GM21825 (cell line): ENCODE measurements around the gene SEMA3C.

ENCODE experiments used
- ATAC-seq: cut with Tn5 transposase; IDR thresholded peaks from one replicate; pipeline ENCODE4 v1.9.1; 2021; ENCODE audit warnings: mild to moderate bottlenecking, moderate library complexity; ENCODE audit not compliant: unreplicated experiment

SEMA3C gene

DNA sequence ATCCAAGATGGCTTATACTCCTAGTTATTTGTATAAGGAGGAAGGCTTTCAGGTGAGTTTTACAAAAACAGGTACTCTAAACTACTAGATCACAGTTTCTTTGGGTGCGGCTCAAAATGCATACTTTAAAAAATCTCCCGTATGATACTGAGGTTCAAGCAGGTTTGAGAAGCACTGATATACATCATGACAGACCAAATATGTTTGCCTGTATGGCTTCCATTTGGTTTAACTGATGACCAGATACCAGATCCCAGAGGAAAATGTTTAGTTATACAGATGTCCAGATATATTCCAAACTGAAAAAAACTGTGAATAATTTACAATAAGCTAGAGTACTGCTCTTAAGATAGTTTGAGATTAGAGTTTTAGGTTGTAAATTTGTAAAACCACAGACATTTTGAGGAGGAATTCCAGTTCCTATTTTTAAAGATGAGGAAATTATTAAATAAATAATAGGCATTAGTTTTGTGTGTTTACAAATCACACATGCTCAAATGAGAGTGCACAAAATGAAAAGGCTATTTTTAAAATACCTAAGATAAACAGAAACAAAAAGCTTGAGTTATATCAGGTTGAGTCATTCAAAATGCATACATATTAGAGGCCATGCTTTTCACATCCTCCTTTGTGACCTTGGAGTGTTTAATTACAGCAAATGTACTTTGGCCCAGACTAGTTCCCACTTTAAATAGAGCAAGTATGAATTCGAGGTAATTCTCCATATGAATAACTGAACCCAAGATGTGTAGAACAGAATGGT lies 60.5 kb downstream of the SEMA3C start:
- ATAC-seq = no peak

DNA sequence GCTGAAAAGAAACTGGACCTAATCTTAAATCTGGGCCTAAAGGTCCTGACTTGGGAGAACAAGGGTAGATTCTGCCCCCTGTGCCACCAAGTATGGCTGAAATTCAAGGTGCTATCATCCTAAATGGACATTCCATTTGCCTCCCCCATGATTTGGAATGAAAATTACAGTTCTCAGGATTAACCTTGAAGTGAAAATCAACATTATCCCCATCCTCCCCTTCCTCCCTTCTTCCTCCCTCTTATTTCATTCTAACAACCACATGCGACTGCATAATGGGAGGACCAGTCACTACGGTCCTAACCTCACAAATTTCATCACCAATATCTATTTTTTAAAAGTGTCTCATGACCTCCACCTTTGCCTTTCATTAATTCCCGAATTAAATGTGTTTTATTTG lies 62.1 kb downstream of the SEMA3C start:
- no peak for ATAC-seq

DNA sequence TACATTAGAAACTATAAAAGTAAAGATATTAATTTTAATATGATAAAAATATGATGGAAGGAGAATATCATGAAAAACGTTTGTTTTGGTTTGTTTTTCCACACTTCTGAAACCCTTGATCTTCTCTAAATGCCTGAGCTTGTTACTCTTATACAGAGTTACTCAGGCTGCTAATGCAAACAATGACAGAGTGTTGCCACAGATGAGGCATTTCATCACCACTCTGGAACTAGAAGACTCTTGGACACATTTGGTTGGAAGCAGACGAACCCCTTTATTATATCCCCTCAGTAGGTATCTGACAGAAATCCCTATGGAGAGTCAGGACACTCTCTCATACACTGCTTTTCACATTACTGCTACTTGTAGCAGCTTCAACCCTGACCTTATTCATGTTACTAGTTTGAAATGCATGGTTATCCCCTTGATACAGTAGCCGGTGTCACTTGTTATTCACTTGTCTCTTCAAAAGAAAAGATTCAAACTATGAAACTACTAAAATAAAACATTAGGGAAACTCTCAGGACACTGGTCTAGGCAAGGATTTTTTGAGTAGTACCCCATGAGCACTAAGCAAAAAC lies 66.9 kb downstream of the SEMA3C start:
- ATAC-seq = no peak

DNA sequence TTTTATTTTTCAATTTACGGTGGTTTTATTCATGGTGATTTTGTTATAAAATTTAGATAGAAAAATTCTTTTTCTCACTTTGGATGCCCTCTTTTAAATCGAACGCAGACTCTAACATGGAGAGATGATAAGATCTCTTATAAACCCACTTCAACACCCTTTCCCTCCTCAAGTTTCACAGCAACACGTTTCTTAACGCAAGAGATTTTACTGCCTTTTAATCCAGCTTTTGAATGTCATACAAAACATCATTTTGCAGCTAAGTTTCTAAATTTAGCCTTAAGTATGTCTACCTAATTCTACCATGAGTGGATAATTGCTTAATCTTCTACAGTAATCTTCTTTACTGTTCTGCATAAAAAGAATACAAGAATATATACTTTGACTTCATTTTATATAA lies 70.0 kb downstream of the SEMA3C start:
- no peak for ATAC-seq

DNA sequence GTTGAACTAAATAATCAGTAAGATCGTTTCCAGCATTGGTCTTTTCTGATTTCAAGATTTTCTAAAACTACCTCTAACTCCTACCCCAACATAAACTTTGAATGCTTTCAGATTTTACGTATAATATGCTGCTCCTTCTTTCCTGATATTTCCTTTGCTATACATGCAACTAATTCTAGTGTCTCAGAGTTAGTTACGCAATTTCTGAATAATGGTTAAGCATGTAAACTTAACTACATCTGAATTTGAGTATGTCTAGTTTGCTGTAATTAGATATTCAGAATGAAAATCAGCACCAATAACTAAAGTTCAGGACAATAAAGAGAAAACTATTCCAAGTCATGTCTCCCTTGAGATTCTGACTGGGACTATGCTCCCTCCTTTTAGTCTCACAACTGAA lies 71.0 kb downstream of the SEMA3C start:
- ATAC-seq = no peak

DNA sequence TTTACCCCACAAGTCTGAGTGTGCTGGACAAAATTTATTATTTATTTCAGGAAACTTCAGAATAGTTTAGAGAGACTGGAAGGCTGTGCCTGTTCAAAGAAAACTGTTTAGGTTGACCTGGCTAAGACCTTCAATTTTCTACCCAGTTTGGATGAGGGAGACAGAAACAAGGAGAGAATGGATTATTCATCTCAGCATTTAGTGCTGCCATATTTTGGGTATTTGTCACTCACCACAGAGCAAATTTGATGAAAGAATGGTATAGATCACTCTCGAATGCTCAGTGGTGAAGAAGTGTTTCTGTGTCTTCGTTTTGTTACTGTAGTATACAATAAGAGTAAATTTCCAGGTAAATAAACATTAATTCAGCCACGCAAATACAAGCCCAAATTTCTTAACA lies 71.8 kb downstream of the SEMA3C start:
- no peak for ATAC-seq

DNA sequence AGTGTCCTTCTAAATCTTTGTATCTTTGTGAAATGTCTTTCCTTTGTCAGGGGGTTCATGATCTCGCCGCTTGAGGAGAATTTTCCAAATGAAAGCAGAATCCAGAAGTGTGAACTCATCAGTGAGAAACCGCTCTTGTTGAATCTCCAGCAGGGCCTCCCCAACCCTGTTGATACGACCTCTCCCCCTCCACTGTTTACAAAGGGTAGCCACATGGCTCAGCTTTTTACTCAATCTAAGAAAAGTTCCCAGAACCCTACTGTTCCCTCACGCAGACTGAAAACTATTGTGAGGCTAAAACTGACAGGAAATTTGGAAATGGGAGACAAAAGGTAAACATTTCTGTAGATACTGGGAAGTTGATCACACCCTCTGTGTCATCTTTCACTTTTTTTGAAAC lies 73.9 kb downstream of the SEMA3C start:
- no peak for ATAC-seq

DNA sequence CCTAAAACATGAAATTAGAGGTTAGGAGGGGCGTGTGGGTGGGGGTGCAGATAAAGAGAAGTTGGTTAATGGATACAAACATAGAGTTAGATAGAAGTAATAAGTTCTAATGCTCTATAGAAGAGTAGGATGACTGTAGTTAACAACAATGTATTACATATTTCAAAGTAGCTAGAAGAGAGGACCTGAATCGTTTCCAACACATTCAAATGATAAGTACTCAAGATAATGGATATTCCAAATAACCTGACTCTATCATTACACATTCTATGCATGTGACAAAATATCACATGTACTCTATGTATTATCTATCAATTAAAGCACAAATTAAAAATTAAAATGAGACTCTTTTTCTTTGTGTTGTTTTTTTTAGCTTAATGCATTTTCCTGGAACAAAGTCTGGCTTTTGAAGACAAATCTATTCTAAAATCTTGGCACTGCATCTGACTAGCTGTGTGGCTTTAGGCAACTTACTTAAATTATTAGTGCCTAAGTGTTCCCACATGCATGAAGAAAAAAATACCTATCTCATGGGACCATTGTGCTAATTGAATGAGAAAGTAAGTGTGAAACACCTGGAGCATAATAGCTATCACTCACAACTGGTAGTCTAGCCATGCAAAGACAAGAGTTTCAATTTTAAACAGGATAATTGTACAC lies 75.7 kb downstream of the SEMA3C start:
- no peak for ATAC-seq

DNA sequence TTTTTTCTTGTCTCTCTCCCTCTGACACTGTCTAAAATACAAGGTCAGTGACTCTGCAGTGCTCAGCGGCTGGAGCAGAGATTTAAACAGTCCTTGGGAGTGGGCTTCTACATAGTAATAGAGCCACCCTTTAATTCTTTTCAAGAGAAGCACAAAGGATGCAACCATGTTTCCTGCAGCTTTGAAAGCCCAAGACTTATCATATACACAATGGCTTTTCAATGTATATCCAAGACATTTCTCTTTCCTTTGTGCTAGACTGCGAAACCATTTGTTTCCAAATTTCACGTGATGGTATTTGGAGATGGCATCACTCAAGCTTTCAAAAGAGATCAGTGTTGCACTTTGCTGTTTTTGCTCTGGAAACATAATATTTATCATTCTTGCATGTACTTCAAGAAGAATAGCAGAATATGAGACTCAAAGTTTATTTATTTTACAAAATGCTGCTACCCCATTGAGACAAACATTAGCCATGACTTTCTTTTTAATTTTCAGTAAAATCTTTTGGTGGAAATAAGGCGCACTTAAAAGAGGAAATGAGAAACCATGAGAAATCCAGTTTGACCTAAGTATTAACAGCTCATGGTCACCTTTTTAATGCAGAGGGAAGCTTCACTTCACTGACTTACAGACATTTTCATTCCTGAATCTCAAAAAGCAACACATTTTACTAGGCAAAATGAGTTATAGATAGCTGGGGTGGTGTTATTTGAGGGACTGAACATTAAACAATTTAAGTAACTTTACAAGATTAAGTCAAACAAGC lies 76.6 kb downstream of the SEMA3C start:
- no peak for ATAC-seq

DNA sequence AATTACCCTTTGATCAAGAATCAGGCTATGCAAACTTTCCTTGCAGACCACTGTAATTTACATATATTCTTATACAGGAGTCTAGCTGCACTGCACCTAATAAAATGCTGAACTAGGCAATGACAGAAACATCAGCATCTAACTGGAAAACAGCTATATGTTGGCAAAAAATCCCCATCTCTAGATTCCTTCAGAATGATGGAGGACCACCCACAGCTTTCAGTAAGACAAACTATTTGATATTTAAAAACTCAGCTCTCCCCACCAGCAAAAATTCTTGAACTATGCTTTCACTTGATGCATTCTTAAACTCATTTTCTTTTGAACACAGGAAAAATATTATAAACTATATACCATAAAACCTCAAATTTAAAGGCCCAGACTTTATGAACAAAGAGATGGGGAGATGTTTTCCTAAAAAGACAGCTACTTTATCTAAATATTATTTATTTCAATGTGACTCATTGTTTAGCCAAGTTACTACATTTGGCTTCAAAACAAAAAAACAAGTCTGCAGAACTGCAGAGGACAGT lies 77.4 kb downstream of the SEMA3C start:
- no peak for ATAC-seq

DNA sequence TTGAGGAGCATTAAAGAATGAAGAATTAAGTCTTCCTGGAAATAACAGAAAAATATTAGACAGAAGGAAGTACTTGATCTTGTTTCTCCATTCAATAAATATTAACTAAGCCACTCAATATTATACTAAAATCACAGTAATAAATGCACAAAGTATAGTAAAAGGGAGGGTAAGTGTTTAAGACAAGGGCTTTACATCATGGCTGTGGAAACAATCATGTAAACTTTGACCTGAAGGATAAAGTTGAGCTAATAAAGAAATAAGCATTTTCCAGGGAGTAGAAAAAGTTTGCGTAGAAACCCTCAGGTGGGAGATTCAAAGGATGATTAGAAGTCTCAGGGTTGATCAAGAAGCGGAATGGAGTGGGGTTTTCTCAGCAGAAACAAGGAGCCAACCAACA lies 78.2 kb downstream of the SEMA3C start:
- no peak for ATAC-seq

DNA sequence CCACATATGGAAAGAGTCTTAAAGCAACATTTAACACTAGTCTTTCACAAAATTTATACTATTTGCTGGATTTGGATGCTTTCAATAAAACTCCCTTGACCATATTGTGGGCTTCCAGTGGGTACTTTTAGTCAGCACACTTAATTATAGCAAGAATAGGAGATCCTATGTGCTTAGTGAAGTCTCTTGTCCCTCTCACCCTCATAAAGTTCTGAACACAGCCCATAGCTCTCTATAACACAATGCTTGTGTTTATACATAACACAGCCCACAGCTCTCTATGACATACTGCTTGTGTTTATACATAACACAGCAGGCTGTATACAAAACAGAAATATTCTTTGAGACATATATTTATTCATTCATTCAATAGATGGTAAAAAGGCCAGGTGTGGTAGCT lies 79.0 kb downstream of the SEMA3C start:
- ATAC-seq = no peak

DNA sequence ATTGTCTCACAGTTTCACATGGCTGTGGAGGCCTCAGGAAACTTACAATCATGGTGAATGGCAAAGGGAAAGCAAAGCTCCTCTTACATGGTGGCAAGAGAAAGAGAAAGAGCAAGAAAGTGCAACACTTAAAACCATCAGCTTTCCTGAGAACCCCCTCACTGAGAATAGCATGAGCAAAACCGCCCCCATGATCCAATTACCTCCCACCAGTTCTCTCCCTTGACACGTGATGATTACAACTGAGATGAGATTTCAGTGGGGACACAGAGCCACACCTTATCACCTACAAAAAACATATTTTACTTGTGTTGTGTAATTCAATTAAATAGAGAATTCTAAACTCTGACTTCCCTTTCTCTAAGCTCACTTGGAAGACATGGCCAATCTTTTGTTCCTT lies 80.2 kb downstream of the SEMA3C start:
- ATAC-seq = no peak

DNA sequence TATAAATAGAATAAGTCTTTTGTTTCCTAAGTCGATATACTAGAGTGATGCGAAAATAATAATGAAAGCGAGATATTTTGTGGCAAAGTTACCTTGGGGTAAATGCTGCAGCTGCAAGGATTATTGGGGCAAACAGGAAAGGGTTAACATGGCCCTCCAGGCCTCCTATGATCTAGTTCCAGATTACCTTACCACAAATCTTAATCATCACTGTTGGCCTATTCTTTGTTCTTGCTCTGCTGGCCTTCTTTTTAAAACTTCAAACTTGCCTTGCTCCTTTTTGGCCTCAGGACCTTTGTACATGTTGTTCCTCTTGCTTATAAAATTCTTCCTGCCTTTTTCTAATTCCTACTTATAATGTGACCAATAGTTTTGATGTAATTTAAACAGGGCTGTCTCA lies 81.5 kb downstream of the SEMA3C start:
- ATAC-seq = no peak

DNA sequence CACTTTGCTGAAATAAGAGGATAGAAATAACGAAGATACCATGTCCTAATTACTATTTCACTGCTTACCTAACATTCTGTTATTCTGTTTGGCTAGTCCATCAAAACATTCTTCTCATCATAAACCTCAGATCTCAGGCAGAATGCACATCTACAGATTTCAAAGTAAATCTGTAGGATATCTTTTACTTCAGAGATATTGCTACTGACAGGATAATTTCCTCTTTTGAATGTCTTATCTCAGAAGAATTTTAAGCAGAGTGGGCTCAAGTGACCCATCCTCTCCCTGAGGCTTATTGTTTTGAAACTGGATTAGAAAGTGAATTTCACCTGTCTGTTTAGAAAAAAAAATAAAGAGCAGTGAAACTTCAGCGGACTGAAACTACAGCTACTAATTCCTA lies 83.6 kb downstream of the SEMA3C start:
- ATAC-seq = no peak

DNA sequence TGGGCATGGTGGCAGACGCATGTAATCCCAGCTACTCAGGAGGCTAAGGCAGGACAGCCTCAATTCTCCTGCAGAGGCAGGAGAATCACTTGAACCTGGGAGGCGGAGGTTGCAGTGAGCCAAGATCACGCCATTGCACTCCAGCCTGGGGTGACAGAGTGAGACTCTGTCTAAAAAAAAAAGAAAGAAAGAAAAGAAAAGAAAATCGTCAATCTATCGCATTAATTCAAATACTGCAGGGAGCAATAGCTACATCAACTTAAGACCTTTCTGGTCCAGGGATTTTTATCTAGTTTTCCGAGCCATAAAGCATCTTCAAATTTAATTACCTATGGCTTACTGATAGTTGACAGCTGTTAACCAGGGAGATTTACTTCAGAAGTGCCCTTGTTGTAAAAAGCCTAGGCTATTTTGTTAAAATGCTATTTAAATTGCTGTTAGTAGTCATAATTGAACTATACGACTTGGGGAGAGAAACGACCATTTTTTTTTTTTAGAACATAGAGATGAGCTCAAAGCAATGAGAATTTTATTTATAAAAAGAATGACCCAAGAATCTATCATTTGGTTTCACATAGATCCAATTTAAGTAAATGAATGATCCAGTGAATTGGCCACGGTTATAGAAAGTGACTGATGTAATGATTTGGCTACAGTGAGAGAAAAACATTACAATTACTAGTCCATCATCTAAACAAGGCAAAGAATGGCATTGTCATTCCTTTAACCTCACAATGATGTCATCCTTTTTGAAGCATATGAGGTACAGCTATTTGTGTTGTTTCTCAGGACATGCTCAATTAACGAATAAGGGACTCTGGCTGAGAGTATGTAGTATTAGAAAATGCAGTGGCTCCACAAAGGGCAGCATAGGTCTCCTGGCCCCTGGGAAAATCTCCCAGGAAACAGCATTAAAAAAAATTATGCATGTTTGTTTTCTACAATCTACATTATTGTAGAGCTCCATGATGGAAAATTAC lies 85.3 kb downstream of the SEMA3C start:
- ATAC-seq = no peak

DNA sequence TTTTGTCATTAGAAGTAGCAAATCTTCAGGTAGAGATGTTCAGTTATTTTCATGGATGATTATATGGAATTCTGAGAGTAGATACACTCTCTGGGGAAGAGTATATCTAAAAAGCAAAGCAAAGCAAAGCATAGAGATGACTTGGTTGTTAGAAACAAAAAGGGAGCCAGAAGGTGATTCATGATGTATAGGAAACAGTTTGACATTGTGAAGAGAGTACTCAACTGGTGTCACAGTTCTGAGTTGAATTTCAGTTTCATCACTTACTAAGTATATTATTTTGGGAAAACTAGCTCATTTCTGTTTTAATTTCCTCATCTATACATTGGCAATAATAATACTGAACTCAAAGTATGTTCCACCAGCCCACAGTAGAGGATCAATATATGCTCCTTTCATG lies 86.8 kb downstream of the SEMA3C start:
- no peak for ATAC-seq

DNA sequence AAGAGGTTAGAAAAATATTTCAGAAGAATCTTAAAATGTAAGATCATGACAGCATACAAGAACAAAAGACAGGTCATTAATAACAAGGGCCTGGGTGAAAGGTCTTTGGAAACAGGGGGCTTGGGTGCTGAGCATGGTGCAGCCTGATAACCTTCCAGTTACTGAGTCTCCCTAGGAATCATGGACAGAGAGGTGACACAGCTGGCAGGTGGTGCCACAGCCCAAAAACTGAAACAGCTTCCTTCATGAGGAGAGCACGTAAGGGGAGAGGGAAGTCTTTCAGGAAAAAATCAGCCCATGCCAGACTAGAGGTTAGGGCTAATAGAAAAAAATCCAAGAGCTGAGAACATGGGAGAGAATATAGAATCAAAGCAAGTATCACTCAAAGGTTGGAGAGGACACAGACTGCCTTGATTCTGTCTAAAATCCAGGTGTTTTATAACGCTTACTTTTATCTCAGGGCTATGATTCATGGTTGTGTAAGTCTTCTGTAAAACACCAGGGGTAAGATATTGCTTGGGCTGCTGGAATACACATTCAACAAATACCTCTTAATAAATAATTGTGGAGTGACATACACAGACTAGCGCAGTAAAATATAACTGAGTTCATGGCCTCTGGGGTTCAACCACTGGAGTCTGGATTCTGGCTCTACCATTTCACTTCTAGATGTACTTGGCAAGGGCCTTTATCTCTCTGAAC lies 88.1 kb downstream of the SEMA3C start:
- no peak for ATAC-seq

DNA sequence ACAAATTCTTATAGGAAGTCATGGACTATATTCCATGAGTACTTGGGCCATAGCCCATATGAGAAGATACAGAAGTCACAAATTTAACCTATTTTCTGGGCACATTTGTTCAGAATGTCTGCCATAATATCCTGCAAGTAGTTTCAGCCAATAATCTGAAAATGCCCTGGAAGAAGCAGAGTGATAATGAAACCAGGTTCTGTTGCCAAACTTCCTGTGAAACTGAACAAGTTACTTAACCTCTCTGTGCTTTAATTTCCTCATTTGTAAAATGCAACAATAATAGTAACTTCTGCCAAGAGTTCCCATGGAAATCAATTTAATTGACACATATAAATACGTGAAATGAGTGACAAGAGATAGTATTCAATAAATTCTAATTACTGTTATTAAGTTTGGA lies 88.8 kb downstream of the SEMA3C start:
- ATAC-seq = no peak

DNA sequence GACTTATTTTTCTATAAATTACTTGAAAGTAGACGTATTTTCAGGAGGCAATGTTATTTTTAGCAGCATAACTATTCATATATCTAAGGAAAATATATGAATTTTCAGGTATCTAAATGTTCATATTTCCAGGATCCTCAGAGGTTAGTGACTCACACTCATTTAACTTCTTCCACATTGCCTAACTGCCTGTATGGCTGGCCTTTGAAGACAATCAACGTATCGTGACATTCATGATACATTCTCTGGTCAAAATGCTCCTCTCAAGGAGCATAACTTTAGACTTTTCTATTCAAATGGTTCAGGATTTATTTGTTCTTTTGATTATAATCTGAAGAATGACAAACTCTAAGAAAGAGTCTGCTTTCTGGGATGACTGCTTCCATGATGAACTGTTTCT lies 89.3 kb downstream of the SEMA3C start:
- ATAC-seq = no peak
